GM18951 (cell line): ENCODE results near the gene CEP68.
A peak's percentile ranks its signal among the peaks of the same experiment; 100 is the strongest.
"Not testable (repeated sequence)": the region's sequence is repeated elsewhere in the genome, so short reads cannot be mapped to it uniquely, and the experiment has no call there.

Experiments used
- POLR2A ChIP-seq: IDR thresholded peaks from 4 replicates; pipeline ENCODE4 v1.6.1; 2011; ENCODE audit warnings: mild to moderate bottlenecking; ENCODE audit not compliant: insufficient read length, insufficient read depth; ENCODE audit errors: extremely low read depth
- in situ Hi-C: fragments of 300-500 bp; cut with MboI; formaldehyde crosslinking; loops from one replicate; pipeline ENCODE4 v1.12.0; 2022; ENCODE audit warnings: low sequenced_read_pairs, mixed read lengths, inconsistent platforms; ENCODE audit not compliant: unreplicated experiment

Gene CEP68

GRCh38 chr2:65056215-65057053 lies at the start of gene CEP68:
TSS of gene CEP68 (plus strand) at chr2:65056416. CDS start at chr2:65069445, 13,029 bp downstream.
- in situ Hi-C loops: loop anchor here (25.0 kb wide), 1 partner anchor 131 kb away; no protein-coding TSS in a partner anchor
- peak; percentile 76 for TF ChIP-seq POLR2A

- in situ Hi-C loops: no loop called here
- no peak for TF ChIP-seq POLR2A
These were observed 42.4 kb upstream of the CEP68 start for GRCh38 chr2:65013776-65014175.

- in situ Hi-C loops: no loop called here
- no peak for TF ChIP-seq POLR2A
These were observed 40.5 kb upstream of the CEP68 start for GRCh38 chr2:65015731-65016130.

GRCh38 chr2:65016789-65017188 lies 39.4 kb upstream of the CEP68 start:
- TF ChIP-seq POLR2A: no peak
- in situ Hi-C loops: no loop called here

- no peak for TF ChIP-seq POLR2A
- in situ Hi-C loops: no loop called here
These were observed 38.9 kb upstream of the CEP68 start for GRCh38 chr2:65017335-65017734.

- in situ Hi-C loops: no loop called here
- TF ChIP-seq POLR2A: no peak
These were observed 38.1 kb upstream of the CEP68 start for GRCh38 chr2:65018141-65018582.

- in situ Hi-C loops: no loop called here
- no peak for TF ChIP-seq POLR2A
These were observed 37.2 kb upstream of the CEP68 start for GRCh38 chr2:65019010-65019409.

GRCh38 chr2:65019675-65020195 lies 36.5 kb upstream of the CEP68 start:
- in situ Hi-C loops: no loop called here
- no peak for TF ChIP-seq POLR2A

- in situ Hi-C loops: not testable (repeated sequence)
These were observed 36.0 kb upstream of the CEP68 start for GRCh38 chr2:65020251-65020650.

- TF ChIP-seq POLR2A: no peak
- in situ Hi-C loops: no loop called here
These were observed 35.2 kb upstream of the CEP68 start for GRCh38 chr2:65020943-65021528.

GRCh38 chr2:65021709-65022108 lies 34.5 kb upstream of the CEP68 start:
- in situ Hi-C loops: no loop called here
- TF ChIP-seq POLR2A: no peak

- no peak for TF ChIP-seq POLR2A
- in situ Hi-C loops: no loop called here
These were observed 34.0 kb upstream of the CEP68 start for GRCh38 chr2:65022189-65022588.

GRCh38 chr2:65023742-65024141 lies 32.5 kb upstream of the CEP68 start:
- no peak for TF ChIP-seq POLR2A
- in situ Hi-C loops: no loop called here
